ENCODE results near the gene TMEM201.

DNA sequence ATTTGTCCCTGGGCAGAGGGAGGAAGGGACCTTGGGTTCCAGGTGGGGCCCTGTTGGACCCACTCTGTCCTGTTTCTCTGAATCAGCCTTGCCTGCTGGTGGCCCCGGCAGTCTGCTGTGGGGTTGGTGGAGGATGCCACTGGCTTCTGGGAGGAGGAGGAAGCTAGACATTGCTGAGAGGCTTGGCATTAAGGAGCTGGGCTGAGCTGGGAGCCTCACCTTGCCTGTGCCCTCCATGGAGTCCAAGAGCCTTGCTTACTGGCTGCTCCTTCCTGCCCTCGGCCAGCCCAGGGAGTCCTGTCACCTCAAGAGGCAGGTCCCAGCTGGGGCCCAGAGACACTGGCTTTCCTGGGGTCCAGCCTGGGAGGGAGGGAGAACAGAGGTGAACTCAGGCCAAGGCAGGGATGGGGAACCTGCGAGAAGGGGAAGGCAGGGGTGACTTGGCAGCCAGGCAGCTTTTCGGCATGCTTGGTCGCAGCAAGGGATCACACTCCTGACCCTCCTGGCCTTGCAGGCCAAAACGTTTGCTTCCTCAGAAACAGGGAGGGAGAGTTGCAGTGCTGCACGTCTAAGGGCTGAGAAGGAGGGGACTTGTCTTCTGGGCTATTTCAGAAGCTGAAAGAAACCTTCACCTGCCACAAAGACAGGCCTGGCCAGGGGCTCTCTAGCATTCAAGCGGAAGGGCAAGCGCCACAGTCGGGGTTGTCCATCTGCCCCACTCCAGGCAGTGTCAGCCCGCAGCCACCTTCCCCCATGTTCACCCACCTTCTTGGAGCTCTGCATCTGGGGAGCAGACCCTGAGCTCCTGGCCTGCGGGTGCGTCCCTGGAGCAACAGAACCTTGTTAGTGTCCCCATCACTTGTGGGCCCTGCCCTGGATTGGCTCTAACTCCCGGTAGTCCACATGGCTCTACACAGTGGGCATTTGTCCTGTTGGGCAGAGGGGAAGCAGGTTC lies 8.9 kb downstream of the TMEM201 start:
- TF ChIP-seq, protein P1, sequence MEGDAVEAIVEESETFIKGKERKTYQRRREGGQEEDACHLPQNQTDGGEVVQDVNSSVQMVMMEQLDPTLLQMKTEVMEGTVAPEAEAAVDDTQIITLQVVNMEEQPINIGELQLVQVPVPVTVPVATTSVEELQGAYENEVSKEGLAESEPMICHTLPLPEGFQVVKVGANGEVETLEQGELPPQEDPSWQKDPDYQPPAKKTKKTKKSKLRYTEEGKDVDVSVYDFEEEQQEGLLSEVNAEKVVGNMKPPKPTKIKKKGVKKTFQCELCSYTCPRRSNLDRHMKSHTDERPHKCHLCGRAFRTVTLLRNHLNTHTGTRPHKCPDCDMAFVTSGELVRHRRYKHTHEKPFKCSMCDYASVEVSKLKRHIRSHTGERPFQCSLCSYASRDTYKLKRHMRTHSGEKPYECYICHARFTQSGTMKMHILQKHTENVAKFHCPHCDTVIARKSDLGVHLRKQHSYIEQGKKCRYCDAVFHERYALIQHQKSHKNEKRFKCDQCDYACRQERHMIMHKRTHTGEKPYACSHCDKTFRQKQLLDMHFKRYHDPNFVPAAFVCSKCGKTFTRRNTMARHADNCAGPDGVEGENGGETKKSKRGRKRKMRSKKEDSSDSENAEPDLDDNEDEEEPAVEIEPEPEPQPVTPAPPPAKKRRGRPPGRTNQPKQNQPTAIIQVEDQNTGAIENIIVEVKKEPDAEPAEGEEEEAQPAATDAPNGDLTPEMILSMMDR (IDR thresholded peaks at IDR 0.05), result no peak
- TF ChIP-seq EP300 (IDR thresholded peaks at IDR 0.05) (no peak), POLR2A (IDR thresholded peaks at IDR 0.05) (no peak)

Measured in ovary (tissue), 3 donors.